IPS-18a (cell line): ENCODE results near the gene ADORA3.

ENCODE experiments used
- H3K27ac ChIP-seq: one replicate; pipeline ENCODE4 v1.5.1; 2013; ENCODE audit warnings: low read length
- H3K27me3 ChIP-seq: one replicate; pipeline ENCODE4 v1.6.1; 2013; ENCODE audit warnings: mild to moderate bottlenecking, low read length; ENCODE audit not compliant: control insufficient read depth, insufficient read depth
- H3K36me3 ChIP-seq: one replicate; pipeline ENCODE4 v1.6.1; 2013; ENCODE audit warnings: low read depth, low read length; ENCODE audit not compliant: control insufficient read depth
- H3K4me1 ChIP-seq: one replicate; pipeline ENCODE4 v1.6.1; 2013; ENCODE audit warnings: low read depth, low read length; ENCODE audit not compliant: control insufficient read depth
- H3K4me3 ChIP-seq: one replicate; pipeline ENCODE4 v1.5.1; 2013; ENCODE audit warnings: low read length
- H3K9ac ChIP-seq: one replicate; pipeline ENCODE4 v1.6.1; 2013; ENCODE audit warnings: mild to moderate bottlenecking, low read length, moderate library complexity
- H3K9me3 ChIP-seq: one replicate; pipeline ENCODE4 v1.6.1; 2013; ENCODE audit warnings: low read depth, low read length; ENCODE audit not compliant: control insufficient read depth

The ADORA3 gene

GRCh38 chr1:111454859-111455641 is 48.4 kb downstream of the ADORA3 start:
- Histone ChIP-seq H3K9me3 (no peaks in the 10 kb centered on the region), H3K27ac (no peak overlapping the region), H3K27me3 (no peaks in the 10 kb centered on the region), H3K4me1 (peaks cover 6% of the 10 kb centered on the region), H3K4me3 (no peak overlapping the region), H3K36me3 (peaks cover 60% of the 10 kb centered on the region), H3K9ac (no peak overlapping the region)

GRCh38 chr1:111453706-111454105 is 49.7 kb downstream of the ADORA3 start:
- no peaks in the 10 kb centered on the region for H3K9me3 ChIP-seq
- H3K4me1 ChIP-seq = peaks cover 6% of the 10 kb centered on the region
- no peak overlapping the region for H3K9ac ChIP-seq
- H3K4me3 ChIP-seq = no peak overlapping the region
- peaks cover 47% of the 10 kb centered on the region for H3K36me3 ChIP-seq
- no peak overlapping the region for H3K27ac ChIP-seq
- no peaks in the 10 kb centered on the region for H3K27me3 ChIP-seq

- Histone ChIP-seq H3K4me1 (peaks cover 12% of the 10 kb centered on the region), H3K4me3 (no peak overlapping the region), H3K9me3 (no peaks in the 10 kb centered on the region), H3K9ac (no peak overlapping the region), H3K27me3 (no peaks in the 10 kb centered on the region), H3K36me3 (peaks cover 36% of the 10 kb centered on the region), H3K27ac (no peak overlapping the region)
These were observed 50.9 kb downstream of the ADORA3 start for GRCh38 chr1:111452581-111452980.

- Histone ChIP-seq H3K9ac (peak overlapping the region; percentile 97), H3K36me3 (peaks cover 30% of the 10 kb centered on the region), H3K4me1 (peaks cover 12% of the 10 kb centered on the region), H3K27me3 (no peaks in the 10 kb centered on the region), H3K27ac (peak overlapping the region; percentile 92), H3K4me3 (peak overlapping the region; percentile 100), H3K9me3 (no peaks in the 10 kb centered on the region)
These were observed 53.2 kb downstream of the ADORA3 start for GRCh38 chr1:111450185-111450584.

- H3K27me3 ChIP-seq = no peaks in the 10 kb centered on the region
- H3K9me3 ChIP-seq = no peaks in the 10 kb centered on the region
- H3K9ac ChIP-seq = peak overlapping the region; percentile 97
- H3K4me1 ChIP-seq = peaks cover 12% of the 10 kb centered on the region
- H3K4me3 ChIP-seq = peak overlapping the region; percentile 100
- H3K27ac ChIP-seq = peak overlapping the region; percentile 92
- peaks cover 31% of the 10 kb centered on the region for H3K36me3 ChIP-seq
These were observed 53.8 kb downstream of the ADORA3 start for GRCh38 chr1:111449703-111450017.
